Activated CD4-positive, alpha-beta T cell treated with anti-CD3 and anti-CD28 coated beads for 24 hours (primary cell): ENCODE results near the gene IL22.
A peak's percentile ranks its signal among the peaks of the same experiment; 100 is the strongest.

ENCODE experiments used
- DNase-seq, 2 donors: peaks; one replicate each; pipeline ENCODE4 v3.0.0-alpha.2; 2020; ENCODE audit warnings: low read depth in 2 of 2

The IL22 gene, protein sequence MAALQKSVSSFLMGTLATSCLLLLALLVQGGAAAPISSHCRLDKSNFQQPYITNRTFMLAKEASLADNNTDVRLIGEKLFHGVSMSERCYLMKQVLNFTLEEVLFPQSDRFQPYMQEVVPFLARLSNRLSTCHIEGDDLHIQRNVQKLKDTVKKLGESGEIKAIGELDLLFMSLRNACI

DNA sequence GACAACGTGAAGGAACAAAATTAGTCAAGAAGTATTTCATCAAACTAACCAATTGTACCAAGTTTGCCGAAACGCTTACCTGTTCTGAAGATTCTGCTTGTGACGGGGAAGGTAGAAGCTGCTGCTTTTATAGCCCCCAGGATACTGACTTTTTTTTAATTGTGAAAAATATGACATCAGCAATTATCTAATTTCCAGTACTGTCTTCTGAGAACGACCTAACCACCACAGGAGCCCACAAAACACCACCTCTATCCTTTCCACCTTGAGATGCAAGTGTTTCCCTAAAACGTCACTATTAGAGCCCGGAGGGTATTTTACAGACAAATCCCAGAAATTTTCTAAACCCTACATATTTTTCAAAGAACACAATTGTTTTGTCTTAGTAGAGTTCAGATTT, at the start of gene IL22:
IL22 (minus strand) TSS at position 101 of the 400 bp plus-strand sequence. CDS start 156 bp downstream, outside the sequence.
- no peak for DNase-seq

DNA sequence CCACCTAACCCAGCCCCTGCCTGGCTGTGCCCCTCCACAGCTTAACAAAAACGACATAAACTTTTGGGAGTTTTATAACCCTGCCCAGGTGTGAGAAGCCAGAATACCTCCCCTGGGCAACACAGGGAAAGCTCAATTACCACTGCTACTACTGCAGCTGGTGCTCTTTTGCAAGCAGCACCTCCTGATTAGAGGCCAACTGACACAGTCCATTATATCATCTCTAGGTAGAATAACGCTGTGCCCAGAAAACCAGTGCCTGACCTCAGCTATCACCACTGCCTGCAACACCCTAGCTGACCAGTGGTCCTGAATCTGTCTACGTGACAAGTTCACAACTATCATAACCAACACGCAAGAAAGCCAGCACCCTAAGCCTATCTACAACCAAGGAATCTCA, 44.5 kb upstream of the IL22 start:
- DNase-seq, result no peak

DNA sequence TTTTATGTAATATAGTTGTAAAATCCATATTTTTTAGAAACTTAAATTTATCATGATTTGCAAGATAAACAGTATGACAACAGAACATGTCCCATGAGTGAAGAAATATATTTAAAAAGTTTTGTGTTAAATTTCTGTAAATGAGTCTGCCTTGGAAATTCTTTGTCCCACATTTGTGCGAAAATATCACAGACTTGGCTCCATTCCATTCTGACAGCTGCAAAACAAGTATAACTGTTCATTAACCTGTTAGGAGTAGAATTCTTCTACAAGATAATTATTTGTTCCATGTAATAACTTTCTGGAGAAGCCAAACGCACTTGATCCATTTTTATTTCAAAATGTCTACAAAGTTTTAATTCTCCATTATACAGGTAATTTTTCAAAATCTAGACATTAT, 40.8 kb upstream of the IL22 start:
- DNase-seq, result no peak

DNA sequence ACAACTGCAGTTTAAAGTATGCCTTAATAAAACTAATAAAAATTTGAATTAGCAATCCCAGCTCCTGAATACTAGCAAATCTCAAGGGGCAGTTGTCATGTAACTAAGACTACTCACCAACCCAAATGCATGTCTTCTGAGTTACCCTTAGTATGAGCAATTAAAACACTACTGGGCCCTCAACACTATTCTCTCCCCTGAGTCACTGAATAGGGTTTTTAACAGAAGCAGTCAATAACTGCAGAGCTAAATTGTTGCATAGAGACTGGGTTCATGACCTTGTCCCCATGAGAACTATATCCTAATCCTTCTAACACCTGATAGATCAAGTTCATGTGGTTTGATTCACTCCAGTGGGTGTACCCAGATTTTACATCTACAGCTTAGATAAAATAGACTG, 39.9 kb upstream of the IL22 start:
- no peak for DNase-seq

DNA sequence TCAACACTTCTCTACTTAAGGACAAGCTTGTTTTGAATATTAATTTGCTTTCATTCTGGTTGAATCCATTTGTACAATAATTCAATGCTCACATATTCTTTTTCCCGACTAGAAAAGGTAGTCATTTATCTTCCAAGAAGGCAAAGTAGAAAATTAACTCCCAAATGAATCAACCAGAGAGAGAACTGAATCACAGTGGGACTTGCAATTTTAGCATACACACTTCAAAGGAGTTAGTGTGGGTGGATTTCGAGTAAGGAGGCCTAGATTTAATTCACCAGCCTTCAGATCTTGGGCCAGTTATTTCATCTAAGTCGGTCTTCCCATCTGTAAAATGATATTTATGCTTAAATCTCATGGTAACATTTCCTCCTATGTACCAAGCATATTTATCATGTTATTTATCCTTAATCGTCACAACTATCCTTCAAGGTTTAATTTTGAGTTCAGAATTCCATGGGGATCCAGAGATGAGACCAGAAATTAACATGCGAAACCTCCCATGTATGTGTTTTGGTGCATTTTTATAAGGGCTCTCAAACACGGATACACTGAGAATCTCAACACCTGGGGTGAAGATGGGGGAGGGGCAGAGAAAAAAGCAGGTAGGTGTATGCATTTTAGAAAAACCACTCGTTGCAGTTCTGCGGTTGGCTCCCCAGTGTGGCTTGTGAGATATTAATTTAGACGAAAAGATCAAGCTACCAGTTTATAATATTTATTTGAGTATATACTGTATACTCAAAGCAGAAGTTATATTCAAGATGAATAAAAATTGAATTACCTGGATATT, 38.9 kb upstream of the IL22 start:
- no peak for DNase-seq

DNA sequence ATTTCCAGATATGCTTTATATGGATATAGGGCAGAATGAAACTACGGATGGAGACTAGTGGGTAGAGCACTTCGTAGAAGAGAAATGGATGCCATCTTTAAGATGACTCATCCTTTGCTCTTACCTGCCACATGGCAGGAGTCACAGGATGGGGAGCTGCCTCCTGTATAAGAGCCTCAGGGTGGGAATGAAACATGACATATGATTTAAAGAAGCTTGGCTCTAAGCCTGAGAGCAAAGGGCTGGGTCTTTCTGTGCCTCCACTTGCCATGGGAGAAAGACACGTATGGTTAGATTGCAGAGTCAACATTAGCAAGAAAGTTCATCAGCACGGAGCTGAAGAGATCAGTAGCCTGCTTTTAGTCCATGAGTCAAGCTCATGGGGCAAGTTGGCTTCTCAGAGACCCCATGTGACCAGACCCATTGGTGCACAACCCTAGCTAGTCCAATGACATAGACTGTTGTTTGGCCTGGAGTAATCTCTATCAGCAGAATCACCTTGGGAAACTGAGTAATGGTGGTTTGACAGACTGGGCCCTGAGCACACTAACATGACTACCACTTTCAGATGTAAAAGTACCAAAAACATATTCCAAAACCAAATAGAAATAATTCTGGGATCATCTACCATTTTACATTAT, 38.1 kb upstream of the IL22 start:
- no peak for DNase-seq

DNA sequence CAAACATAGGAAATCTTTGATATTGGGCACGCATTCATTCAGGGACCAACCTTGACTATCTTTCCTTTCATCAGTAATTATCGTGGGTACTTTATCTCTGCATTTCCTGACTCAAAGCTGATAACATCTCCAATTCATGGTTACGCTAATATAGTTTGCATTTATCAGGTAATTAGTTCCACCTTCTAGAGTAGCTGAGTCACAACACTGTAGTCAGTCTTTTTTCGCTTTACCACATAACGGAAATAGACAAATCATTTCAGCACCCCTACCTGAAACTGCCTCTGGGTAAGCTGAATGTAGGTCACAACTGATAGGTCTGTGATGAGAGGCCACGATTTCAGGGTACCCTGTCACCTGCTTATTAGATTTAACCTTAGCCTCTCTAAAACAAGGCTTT, 36.7 kb upstream of the IL22 start:
- DNase-seq, result peak in 1 of 2 donors; percentile 27

DNA sequence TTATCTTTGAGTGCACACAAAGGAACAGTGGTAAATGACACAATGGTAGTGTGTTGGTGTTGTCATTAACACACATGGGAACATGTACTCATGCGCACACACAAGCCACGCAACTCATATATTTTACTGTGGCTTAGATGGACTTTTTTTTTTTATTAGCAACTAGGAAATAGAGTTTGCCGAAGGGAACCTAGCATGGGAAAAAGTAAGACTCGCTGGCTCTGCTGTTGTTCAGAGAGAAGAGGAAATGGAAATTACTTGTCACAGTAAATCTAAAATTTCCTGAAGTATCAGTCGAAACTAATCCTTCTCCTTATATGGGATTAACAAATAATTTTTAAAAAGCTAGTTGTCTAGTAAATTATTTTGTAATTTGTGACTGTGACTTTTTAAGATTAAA, 33.7 kb upstream of the IL22 start:
- no peak for DNase-seq

DNA sequence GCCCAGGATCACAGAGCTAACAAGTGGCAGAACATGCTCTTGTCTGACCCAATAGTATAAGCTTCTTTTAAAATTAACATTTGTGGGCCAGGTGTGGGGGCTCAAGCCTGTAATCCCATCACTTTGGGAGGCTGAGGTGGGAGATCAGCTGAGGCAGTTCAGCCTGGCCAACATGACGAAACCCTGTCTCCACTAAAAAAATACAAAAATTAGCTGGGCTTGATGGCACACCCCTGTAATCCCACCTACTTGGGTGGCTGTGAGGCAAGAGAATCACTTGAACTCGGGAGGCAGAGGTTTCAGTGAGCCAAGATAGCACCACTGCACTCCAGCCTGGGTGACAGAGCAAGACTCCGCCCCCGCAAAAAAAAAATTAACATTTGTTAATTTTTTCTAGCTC, 33.0 kb upstream of the IL22 start:
- DNase-seq, result no peak

DNA sequence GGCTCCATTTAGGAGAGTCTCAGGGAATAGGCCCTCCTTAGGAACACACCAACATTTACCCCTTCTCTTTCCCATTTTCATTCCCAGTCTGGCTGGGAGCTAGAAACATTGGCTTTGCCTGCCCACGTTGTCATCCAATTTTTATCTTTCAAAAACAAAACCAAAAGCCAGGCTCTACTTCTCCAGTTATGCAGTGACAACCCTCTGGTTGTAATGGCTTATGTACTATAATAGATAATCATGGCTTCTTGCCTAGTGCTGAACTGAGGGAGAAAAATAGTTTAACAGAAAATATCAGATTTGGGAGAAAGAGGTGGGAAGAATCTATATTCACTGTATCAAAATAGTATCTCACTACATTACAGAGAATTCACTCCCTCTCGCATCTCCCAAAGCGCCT, 32.1 kb upstream of the IL22 start:
- DNase-seq, result no peak

DNA sequence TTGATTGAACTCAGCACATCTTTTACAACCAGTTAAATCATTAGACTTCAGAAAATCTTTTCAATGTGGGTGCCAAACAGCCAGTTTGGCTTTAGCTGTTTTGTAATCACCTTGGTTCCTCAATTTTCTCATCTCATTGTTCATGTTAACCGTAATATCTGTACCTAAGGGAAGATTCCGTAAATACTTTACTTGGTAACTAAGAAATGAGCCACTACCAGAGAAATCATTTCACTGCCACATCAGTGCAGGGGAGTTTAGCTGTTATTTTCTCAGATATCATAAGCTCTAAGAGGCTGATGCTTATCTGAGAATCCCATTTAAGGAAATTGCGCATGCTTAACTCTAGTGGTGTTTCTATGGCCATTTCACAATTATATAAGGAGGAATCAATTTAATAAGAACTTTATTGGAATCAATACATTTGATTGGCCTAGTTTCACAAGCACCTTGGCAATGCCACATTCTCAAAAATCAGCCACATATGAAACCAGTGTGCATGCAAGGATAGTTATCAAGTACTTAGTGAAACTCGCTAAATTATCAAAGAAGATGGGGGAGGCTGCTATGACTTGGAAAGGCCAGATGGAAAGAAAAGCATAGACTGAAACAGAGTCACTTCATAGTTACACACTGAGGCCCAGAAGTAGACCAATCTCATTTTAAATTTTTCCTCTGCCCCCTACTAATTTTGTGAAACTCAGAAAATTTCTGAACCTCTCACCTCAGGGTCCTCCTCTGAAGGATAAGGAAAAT, 28.1 kb upstream of the IL22 start:
- no peak for DNase-seq

DNA sequence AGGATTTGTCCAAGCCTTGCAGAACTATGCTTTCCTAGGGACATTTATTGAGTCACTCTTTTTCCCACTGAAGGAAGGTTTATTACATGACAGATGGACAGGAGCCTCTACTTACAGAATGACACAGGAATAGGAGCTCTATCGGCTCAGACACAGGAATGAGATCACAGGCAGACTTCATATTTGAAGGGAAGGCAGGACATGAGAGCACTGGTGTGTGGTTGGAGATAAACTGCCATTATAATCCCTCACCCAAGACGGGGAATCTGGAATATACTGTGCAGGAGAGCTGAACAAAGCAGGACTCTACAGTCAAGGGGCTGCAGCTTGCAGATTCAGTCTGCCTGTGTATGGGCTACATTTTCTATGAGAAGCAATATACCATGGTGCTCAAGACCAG, 26.8 kb upstream of the IL22 start:
- no peak for DNase-seq

DNA sequence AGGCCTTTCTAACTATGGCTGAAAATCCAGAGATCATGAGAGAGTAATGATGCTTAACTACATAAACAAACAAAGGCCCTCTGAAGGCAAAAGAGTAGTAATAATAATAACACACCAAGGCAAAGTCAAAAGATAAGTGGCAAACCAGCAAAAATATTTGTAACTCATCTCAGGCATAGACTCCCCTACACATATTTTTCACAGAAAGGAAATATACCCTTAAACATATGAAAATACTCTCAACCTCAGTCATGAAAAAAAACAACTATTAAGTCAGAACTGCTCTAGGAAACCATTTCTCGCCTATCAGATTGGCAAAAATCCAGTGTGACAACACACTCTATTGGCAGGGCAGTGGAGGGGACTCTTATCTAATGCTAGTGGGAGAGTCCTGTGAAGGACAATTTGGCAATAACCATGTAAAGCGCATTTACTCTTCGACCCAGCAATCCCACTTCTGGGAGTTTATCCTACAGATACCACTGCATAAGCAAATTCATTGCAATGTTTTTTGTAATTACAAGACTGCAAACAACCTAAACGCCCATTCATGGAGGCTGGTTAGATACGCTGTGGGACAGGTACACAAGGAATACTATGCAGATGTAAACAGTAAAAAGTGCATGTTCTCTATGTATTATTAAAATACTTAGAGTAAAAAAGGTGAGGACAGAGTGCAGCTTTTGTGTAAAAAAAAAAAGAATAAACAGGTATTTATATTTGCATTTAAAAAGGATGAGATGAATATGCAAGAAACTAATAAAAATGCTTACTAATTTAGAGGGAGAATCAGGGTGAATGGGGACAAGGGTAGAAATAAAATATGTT, 26.0 kb upstream of the IL22 start:
- no peak for DNase-seq

DNA sequence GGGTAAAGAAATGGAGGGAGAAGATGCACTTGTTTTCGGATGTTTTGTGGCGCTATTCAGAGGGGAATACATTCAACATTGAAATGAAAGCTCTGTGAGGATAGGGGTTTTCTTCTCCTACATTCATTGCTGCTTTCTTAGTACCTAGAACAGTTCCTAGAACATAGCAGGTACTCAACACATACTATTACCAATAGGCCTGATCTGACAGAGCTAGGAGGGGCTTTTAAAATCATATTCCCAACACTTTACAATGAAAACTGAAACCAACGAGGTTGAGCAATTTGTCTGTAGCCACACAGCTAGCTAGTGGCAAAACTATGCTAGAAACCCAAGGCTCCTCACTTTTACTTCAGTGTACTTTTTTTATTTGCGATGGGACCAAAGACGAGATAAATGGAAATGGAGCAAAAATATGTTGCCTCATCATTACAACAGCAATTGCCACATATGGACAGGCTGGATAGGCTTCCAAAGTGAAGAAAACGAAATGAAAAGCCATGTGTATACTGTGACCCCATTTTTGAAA, 23.1 kb upstream of the IL22 start:
- no peak for DNase-seq

DNA sequence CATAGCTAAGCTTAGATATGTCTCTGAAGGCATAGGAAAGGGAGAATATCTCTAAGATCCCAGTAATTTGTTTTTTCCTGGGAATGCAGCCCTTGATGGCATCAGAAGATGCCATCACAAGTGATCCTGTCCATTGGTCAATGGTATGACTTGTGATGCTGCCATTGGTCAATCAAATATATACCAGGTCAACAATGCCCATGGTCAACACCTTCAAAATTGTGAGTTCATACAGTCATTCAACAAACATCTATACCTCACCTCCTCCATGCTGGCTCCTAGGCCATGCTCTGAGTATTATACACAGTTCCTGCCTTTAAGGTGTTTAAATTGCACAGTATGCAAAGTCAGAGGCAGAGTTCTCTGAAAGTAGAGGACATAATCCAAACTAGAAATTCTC, 19.3 kb upstream of the IL22 start:
- no peak for DNase-seq

DNA sequence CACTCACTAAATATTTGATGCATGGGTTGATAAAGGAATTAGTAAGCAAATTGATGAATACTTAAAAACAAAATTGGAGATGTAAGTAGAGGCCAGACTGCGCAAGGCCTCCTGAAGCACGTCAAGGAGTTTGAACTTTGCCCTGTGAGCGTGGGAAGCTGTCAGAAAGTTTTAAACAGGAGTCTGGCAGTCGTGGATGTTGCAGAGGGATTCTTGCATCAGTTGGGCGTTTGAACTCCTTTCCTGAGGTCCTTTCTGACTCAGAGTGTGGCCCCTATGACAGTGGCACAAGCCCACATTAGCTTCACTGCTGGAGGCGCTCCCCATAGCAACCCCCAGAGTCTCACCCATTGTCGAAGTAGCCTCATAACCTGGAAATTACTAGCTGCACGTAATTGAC, 17.9 kb upstream of the IL22 start:
- no peak for DNase-seq

DNA sequence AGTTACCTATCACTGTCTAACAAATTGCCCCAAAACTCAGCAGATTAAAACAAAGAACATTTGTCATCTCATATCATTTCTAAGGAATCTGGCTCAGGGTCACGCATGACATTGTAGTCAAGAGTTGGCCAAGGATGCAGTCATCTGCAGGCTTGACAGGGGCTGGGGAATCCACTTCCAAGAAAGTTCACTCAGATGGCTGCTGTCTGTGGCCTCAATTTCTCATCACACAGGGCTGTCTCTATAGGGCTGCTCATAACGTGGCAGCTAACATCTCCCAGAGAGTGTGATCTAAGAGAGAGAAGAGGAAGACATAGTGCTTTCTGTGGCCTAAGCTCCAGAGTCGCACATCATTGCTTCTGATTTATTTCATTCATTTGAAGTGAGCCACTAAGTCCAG, 17.0 kb upstream of the IL22 start:
- DNase-seq, result no peak

DNA sequence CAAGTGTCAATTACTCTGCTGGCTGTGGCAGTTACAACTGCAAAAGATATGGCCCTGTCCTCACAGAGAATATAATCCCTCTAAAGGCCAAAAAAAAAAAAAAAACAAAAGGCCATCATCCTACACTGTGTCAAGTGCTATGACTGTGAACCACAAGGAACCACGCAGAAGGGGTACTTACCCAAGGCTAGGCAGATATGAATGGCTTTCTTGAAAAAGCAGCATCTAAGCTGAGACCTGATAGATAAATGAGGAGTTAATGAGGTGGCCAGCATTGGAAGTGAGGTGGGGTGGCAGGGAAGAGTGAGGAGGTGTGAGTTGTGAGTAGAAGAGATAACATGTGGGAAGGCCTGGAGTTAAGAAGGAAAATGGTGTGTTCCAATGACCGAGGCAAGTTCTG, 16.4 kb upstream of the IL22 start:
- DNase-seq, result no peak

DNA sequence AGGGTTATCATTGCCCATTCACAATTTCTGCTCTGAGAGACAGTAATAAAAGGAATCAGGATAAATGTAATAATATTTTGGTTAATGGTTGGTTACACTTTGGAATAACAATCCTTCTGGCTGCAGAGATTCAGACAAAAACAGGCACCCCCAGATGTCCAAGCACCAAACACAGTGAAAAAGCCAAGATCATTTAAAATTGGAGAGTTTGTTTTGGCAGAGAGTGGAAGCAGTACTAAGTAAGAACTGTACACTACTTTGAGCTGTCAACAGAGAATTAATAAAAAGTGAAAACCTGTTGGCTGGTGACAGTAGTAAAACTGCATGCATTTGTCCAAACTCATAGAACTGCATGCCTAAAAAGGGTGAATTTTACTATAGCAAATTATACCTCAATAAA, 15.6 kb upstream of the IL22 start:
- no peak for DNase-seq

DNA sequence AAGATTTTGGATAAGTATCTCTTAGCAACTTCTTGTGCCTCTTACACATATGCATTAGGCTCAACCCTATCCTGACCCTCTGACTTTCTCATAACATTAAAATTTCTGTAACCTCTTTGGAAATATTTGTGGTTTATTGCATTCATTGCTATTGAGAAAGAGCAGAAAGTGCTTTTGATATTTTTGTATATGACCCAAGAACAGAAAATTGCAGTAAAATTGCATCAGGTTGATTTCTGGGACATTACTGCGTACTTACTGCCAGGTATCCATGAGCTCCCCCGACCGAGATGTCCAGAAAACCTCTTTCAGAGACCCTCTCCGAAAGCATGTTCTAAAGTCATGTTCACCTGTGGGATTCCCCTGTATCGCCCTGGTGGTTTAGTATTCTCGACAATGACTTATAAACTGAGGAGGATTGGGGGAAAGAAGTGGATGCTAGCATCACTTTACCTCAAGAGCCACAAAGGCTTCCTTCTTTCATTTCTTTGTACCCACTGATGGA, 14.5 kb upstream of the IL22 start:
- DNase-seq, result no peak

DNA sequence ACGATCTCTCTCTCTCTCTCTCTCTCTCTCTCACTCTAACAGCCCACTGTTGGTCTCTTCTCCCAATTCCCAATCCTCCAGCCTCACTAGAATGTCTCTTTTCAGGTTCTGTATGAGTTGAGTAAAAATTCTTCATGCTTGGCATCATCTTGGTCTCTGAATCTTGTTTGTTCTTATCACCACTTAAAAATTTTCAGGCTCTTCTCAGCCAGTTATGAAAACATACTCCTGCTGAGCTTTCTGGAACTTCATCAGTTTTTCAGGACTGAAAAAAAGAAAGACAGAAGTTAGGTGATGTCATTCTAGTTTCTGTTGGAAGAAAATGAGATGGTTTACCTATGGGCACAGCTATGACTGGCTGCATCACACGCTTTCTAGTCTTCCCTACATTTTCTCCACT, 11.5 kb upstream of the IL22 start:
- DNase-seq, result no peak
